ENCODE results near the gene ZDHHC7. TPM values are rescaled to one million over a fixed set of nuclear protein-coding genes. Genes with fewer than 3 reads are reported as not detected.

Gene ZDHHC7
- total and polyA plus RNA-seq, 9 of the 15 experiments (the other 6 are each of a cell fraction or from before 2014, with no cell fraction given): 1.7 to 49.7 (median 37.4) TPM

GRCh38 chr16:85046931-85047866 lies 35.9 kb upstream of the ZDHHC7 start (continued):
- TF ChIP-seq RBFOX2 (IDR thresholded peaks at IDR 0.05; ENCODE audit: low read depth, low read length) (peak; percentile 72), ERF (CRISPR knock-in tag; IDR thresholded peaks at IDR 0.05) (peak; percentile 90; the same call in 1 of the 2 replicates), ZNF449 (CRISPR knock-in tag; IDR thresholded peaks at IDR 0.05) (0 out of 2 replicates have a peak, but pooled peaks have one; percentile 37), CEBPZ (IDR thresholded peaks at IDR 0.05; ENCODE audit: borderline replicate concordance, low read depth, low read length) (no peak), GTF2B (IDR thresholded peaks at IDR 0.05; ENCODE audit: extremely low read depth, insufficient read length) (no peak), CAMTA2 (CRISPR knock-in tag; conservative IDR thresholded peaks at IDR 0.05) (no peak), ARID2 (IDR thresholded peaks at IDR 0.05) (no peak), STAT6 (CRISPR knock-in tag; IDR thresholded peaks at IDR 0.05) (no peak), ZKSCAN8 (CRISPR knock-in tag; IDR thresholded peaks at IDR 0.05) (no peak; the same call in 1 of the 2 replicates), ZNF143 (CRISPR knock-in tag; IDR thresholded peaks at IDR 0.05) (no peak), ZNF175 (CRISPR knock-in tag; IDR thresholded peaks at IDR 0.05; ENCODE audit: low read depth) (no peak; the same call in 1 of the 2 replicates)

Data from K562 (cell line).